ENCODE results near the gene FADS1. TPM values are rescaled to one million over a fixed set of nuclear protein-coding genes. Genes with fewer than 3 reads are reported as not detected.

FADS1 gene
- total and polyA plus RNA-seq, 2 of the 13 experiments (the other 11 are each of a cell fraction or from before 2014, with no cell fraction given): 91.8 to 108 TPM

GRCh38 chr11:61756452-61757212 is 60.2 kb downstream of the FADS1 start (continued):
- no peak for TF ChIP-seq RNF219 (CRISPR knock-in tag; IDR thresholded peaks at IDR 0.05)
- no peak for TF ChIP-seq IKZF4 (CRISPR knock-in tag; IDR thresholded peaks at IDR 0.05; ENCODE audit: borderline replicate concordance, low read depth, not compliant biosample characterization)
- no peak; the same call in 1 of the 2 replicates for TF ChIP-seq DPF2 (CRISPR knock-in tag; IDR thresholded peaks at IDR 0.05; ENCODE audit: borderline replicate concordance, low read depth)
- TF ChIP-seq BCL6 (CRISPR knock-in tag; IDR thresholded peaks at IDR 0.05): peak; percentile 48
- TF ChIP-seq ZNF17 (CRISPR knock-in tag; IDR thresholded peaks at IDR 0.05): no peak
- TF ChIP-seq GMEB1 (CRISPR knock-in tag; IDR thresholded peaks at IDR 0.05; ENCODE audit: borderline replicate concordance): no peak
- peak; percentile 76 for TF ChIP-seq HDAC1 (CRISPR knock-in tag; IDR thresholded peaks at IDR 0.05)
- TF ChIP-seq PBX3 (CRISPR knock-in tag; IDR thresholded peaks at IDR 0.05; ENCODE audit: borderline replicate concordance): no peak
- no peak for TF ChIP-seq CCAR2 (optimal IDR thresholded peaks at IDR 0.05; ENCODE audit: low read depth, low read length)
- TF ChIP-seq ZSCAN30 (CRISPR knock-in tag; IDR thresholded peaks at IDR 0.05): 0 out of 2 replicates have a peak, but pooled peaks have one; percentile 62
- TF ChIP-seq ZNF24 (IDR thresholded peaks at IDR 0.05): no peak
- no peak for TF ChIP-seq ZSCAN20 (CRISPR knock-in tag; IDR thresholded peaks at IDR 0.05; ENCODE audit: borderline replicate concordance)
- peak; percentile 74 for TF ChIP-seq NCOR1 (IDR thresholded peaks at IDR 0.05; ENCODE audit: borderline replicate concordance, low read length)
- TF ChIP-seq ZNF225 (CRISPR knock-in tag; IDR thresholded peaks at IDR 0.05): no peak
- no peak for TF ChIP-seq ZNF354B (CRISPR knock-in tag; IDR thresholded peaks at IDR 0.05)
- TF ChIP-seq HNRNPK (IDR thresholded peaks at IDR 0.05; ENCODE audit: low read depth, low read length, poor library complexity, severe bottlenecking): no peak
- no peak for TF ChIP-seq ZNF276 (CRISPR knock-in tag; IDR thresholded peaks at IDR 0.05; ENCODE audit: low read depth)
- peak; percentile 96 for TF ChIP-seq HNF4G (IDR thresholded peaks at IDR 0.05; ENCODE audit: borderline replicate concordance, low read depth, low read length)
- peak; percentile 76; the same call in 1 of the 2 replicates for TF ChIP-seq HNF4G (CRISPR knock-in tag; IDR thresholded peaks at IDR 0.05; ENCODE audit: borderline replicate concordance, low read depth)
- no peak for TF ChIP-seq ZNF556 (CRISPR knock-in tag; IDR thresholded peaks at IDR 0.05; ENCODE audit: borderline replicate concordance)
- no peak for TF ChIP-seq FOXP1 (IDR thresholded peaks at IDR 0.05)
- TF ChIP-seq FOXP1 (CRISPR knock-in tag; IDR thresholded peaks at IDR 0.05): no peak; the same call in 1 of the 2 replicates
- no peak for TF ChIP-seq SMYD3 (CRISPR knock-in tag; IDR thresholded peaks at IDR 0.05)

Measured in HepG2 (cell line).